Measurements from ENCODE around the gene CIPC. TPM values are rescaled to one million over a fixed set of nuclear protein-coding genes. Genes with fewer than 3 reads are reported as not detected.

Gene CIPC
- total and polyA plus RNA-seq, 2 of the 13 experiments (the other 11 are each of a cell fraction or from before 2014, with no cell fraction given) = 7.6 to 13.9 TPM

GRCh38 chr14:77097700-77098528 lies at the start of gene CIPC (continued):
- TF ChIP-seq ZBTB25 (CRISPR knock-in tag; IDR thresholded peaks at IDR 0.05) (peak; percentile 79; the same call in 1 of the 2 replicates), HOXA7 (CRISPR knock-in tag; IDR thresholded peaks at IDR 0.05) (no peak), SIX1 (CRISPR knock-in tag; IDR thresholded peaks at IDR 0.05; ENCODE audit: borderline replicate concordance) (no peak), PPARG (CRISPR knock-in tag; conservative IDR thresholded peaks at IDR 0.05) (peak; percentile 14; the same call in 1 of the 2 replicates), FIP1L1 (IDR thresholded peaks at IDR 0.05; ENCODE audit: borderline replicate concordance, insufficient read depth, low read depth, low read length) (no peak), ARNT (IDR thresholded peaks at IDR 0.05) (no peak), ZNF460 (CRISPR knock-in tag; IDR thresholded peaks at IDR 0.05; ENCODE audit: borderline replicate concordance) (no peak), ZNF614 (CRISPR knock-in tag; IDR thresholded peaks at IDR 0.05; ENCODE audit: borderline replicate concordance) (no peak), ZSCAN31 (CRISPR knock-in tag; IDR thresholded peaks at IDR 0.05; ENCODE audit: low read depth) (peak; percentile 84), ZNF232 (CRISPR knock-in tag; IDR thresholded peaks at IDR 0.05; ENCODE audit: borderline replicate concordance) (no peak), AGO2 (optimal IDR thresholded peaks at IDR 0.05; ENCODE audit: low read depth, low read length) (peak; percentile 70), MAFK (conservative IDR thresholded peaks at IDR 0.05 in 1 of 2, IDR thresholded peaks at IDR 0.05 in 1 of 2; ENCODE audit: low read length in 2 of 2) (no peak), ZNF644 (CRISPR knock-in tag; IDR thresholded peaks at IDR 0.05; ENCODE audit: low read depth) (no peak), PCBP2 (optimal IDR thresholded peaks at IDR 0.05; ENCODE audit: low read depth, low read length, poor library complexity, severe bottlenecking) (no peak), ZNF766 (CRISPR knock-in tag; IDR thresholded peaks at IDR 0.05; ENCODE audit: borderline replicate concordance) (0 out of 2 replicates have a peak, but pooled peaks have one; percentile 52), ZBTB20 (CRISPR knock-in tag; IDR thresholded peaks at IDR 0.05; ENCODE audit: borderline replicate concordance, low read depth) (no peak), ZNF350 (CRISPR knock-in tag; IDR thresholded peaks at IDR 0.05; ENCODE audit: borderline replicate concordance, low read depth) (peak; percentile 87; the same call in 1 of the 2 replicates), MIER3 (CRISPR knock-in tag; IDR thresholded peaks at IDR 0.05; ENCODE audit: borderline replicate concordance) (no peak), BHLHE40 (IDR thresholded peaks at IDR 0.05; ENCODE audit: low read length) (peak; percentile 63)
- TF ChIP-seq, protein P1, sequence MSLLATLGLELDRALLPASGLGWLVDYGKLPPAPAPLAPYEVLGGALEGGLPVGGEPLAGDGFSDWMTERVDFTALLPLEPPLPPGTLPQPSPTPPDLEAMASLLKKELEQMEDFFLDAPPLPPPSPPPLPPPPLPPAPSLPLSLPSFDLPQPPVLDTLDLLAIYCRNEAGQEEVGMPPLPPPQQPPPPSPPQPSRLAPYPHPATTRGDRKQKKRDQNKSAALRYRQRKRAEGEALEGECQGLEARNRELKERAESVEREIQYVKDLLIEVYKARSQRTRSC (CRISPR knock-in tag; IDR thresholded peaks at IDR 0.05; ENCODE audit: low read depth) = no peak
- TF ChIP-seq, protein P2, sequence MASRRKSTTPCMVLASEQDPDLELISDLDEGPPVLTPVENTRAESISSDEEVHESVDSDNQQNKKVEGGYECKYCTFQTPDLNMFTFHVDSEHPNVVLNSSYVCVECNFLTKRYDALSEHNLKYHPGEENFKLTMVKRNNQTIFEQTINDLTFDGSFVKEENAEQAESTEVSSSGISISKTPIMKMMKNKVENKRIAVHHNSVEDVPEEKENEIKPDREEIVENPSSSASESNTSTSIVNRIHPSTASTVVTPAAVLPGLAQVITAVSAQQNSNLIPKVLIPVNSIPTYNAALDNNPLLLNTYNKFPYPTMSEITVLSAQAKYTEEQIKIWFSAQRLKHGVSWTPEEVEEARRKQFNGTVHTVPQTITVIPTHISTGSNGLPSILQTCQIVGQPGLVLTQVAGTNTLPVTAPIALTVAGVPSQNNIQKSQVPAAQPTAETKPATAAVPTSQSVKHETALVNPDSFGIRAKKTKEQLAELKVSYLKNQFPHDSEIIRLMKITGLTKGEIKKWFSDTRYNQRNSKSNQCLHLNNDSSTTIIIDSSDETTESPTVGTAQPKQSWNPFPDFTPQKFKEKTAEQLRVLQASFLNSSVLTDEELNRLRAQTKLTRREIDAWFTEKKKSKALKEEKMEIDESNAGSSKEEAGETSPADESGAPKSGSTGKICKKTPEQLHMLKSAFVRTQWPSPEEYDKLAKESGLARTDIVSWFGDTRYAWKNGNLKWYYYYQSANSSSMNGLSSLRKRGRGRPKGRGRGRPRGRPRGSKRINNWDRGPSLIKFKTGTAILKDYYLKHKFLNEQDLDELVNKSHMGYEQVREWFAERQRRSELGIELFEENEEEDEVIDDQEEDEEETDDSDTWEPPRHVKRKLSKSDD (CRISPR knock-in tag; IDR thresholded peaks at IDR 0.05; ENCODE audit: low read depth) = peak; percentile 79
- TF ChIP-seq, protein P3, sequence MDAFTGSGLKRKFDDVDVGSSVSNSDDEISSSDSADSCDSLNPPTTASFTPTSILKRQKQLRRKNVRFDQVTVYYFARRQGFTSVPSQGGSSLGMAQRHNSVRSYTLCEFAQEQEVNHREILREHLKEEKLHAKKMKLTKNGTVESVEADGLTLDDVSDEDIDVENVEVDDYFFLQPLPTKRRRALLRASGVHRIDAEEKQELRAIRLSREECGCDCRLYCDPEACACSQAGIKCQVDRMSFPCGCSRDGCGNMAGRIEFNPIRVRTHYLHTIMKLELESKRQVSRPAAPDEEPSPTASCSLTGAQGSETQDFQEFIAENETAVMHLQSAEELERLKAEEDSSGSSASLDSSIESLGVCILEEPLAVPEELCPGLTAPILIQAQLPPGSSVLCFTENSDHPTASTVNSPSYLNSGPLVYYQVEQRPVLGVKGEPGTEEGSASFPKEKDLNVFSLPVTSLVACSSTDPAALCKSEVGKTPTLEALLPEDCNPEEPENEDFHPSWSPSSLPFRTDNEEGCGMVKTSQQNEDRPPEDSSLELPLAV (CRISPR knock-in tag; conservative IDR thresholded peaks at IDR 0.05; ENCODE audit: low read depth) = no peak
- TF ChIP-seq, protein P4, sequence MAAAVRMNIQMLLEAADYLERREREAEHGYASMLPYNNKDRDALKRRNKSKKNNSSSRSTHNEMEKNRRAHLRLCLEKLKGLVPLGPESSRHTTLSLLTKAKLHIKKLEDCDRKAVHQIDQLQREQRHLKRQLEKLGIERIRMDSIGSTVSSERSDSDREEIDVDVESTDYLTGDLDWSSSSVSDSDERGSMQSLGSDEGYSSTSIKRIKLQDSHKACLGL (CRISPR knock-in tag; IDR thresholded peaks at IDR 0.05) = peak; percentile 92
